MCF 10A (cell line): ENCODE results near the gene MATR3. TPM values are rescaled to one million over a fixed set of nuclear protein-coding genes. Genes with fewer than 3 reads are reported as not detected.
A peak's percentile ranks its signal among the peaks of the same experiment; 100 is the strongest.

Source experiments
- BruUV-seq: library from RNA; stranded (reverse); fragments of 400-500 nt; replicated peaks from 2 replicates; lab custom pipeline; 2021; lab: Mats Ljungman, UMichigan
- CTCF ChIA-PET: fragments of 300-600 bp; sonication (Branson Sonifier 250); formaldehyde crosslinking; extraction: SDS; loops from one replicate; lab custom pipeline; 2021; ENCODE audit warnings: antibody characterized with exemption, inconsistent platforms; lab: Yijun Ruan, JAX
- POLR2A ChIA-PET: fragments of 300-600, 350-650 bp; sonication (Branson Sonifier 250); formaldehyde crosslinking; extraction: SDS; loops from one replicate; lab custom pipeline; 2020; ENCODE audit warnings: antibody characterized with exemption, inconsistent platforms; lab: Yijun Ruan, JAX
- DNase-seq: peaks from one replicate; pipeline ENCODE4 v3.0.0-alpha.2; 2018; ENCODE audit not compliant: unreplicated experiment
- H3K27ac Mint-ChIP-seq: one replicate; pipeline ENCODE4 v1.8.0; 2022; ENCODE audit warnings: mild to moderate bottlenecking, low read depth, mixed read lengths; ENCODE audit not compliant: unreplicated experiment
- H3K27me3 Mint-ChIP-seq: one replicate; pipeline ENCODE4 v1.8.0; 2022; ENCODE audit warnings: mixed read lengths; ENCODE audit not compliant: insufficient read depth, unreplicated experiment
- H3K36me3 Mint-ChIP-seq: one replicate; pipeline ENCODE4 v1.8.0; 2022; ENCODE audit warnings: mild to moderate bottlenecking, moderate library complexity, mixed read lengths; ENCODE audit not compliant: insufficient read depth, unreplicated experiment
- H3K4me1 Mint-ChIP-seq: one replicate; pipeline ENCODE4 v1.8.0; 2022; ENCODE audit warnings: mixed read lengths; ENCODE audit not compliant: insufficient read depth, unreplicated experiment
- H3K4me3 Mint-ChIP-seq: one replicate; pipeline ENCODE4 v1.8.0; 2022; ENCODE audit warnings: mild to moderate bottlenecking, moderate library complexity, mixed read lengths; ENCODE audit not compliant: unreplicated experiment
- H3K9me3 Mint-ChIP-seq: one replicate; pipeline ENCODE4 v1.8.0; 2022; ENCODE audit warnings: mixed read lengths; ENCODE audit not compliant: unreplicated experiment
- CTCF ChIP-seq: fragments of 200-600 bp; IDR thresholded peaks from one replicate; pipeline ENCODE4 v1.8.0; 2022; ENCODE audit warnings: antibody characterized with exemption, mild to moderate bottlenecking; ENCODE audit not compliant: unreplicated experiment
- intact Hi-C: fragments of 100-400 bp; cut with micrococcal nuclease; formaldehyde crosslinking; loops from 2 replicates; pipeline ENCODE4 v1.14.1; 2022
- total RNA-seq: library from RNA; stranded (reverse); gene quantifications from 2 replicates; pipeline ENCODE4 v1.2.3, GENCODE V29; 2022

The MATR3 gene
- total RNA-seq, 1 experiment from 2014 or later = 159 TPM

- peaks cover 62% of the 10 kb centered on the region for H3K36me3 Mint-ChIP-seq
- intact Hi-C loops = no loop called here
- peak; percentile 84 for DNase-seq
- H3K27ac Mint-ChIP-seq = peak overlapping the region; percentile 99
- CTCF ChIA-PET = interaction anchor here (0.5 to 1.2 kb wide), 6 partner anchors 17 to 1099 kb away, joined by 3 to 5 read pairs (median 4); partner anchors contain the start of gene PAIP2
- peak overlapping the region; percentile 94 for H3K4me3 Mint-ChIP-seq
- no TSS peak for BruUV-seq
- TF ChIP-seq CTCF = no peak
- H3K9me3 Mint-ChIP-seq = no peaks in the 10 kb centered on the region
- no peaks in the 10 kb centered on the region for H3K27me3 Mint-ChIP-seq
- POLR2A ChIA-PET = interaction anchor here (0.6 to 13.7 kb wide), 38 partner anchors 13 to 1107 kb away, joined by 3 to 413 read pairs (median 4); partner anchors contain the start of genes ANKHD1, CTNNA1, DNAJC18 and EGR1
- H3K4me1 Mint-ChIP-seq = peaks cover 45% of the 10 kb centered on the region
Measured at GRCh38 chr5:139294374-139295165, 1.0 kb downstream of the MATR3 start.

- H3K27ac Mint-ChIP-seq = peak overlapping the region; percentile 99
- peak overlapping the region; percentile 94 for H3K4me3 Mint-ChIP-seq
- intact Hi-C loops = no loop called here
- peaks cover 56% of the 10 kb centered on the region for H3K36me3 Mint-ChIP-seq
- H3K4me1 Mint-ChIP-seq = peaks cover 47% of the 10 kb centered on the region
- no peaks in the 10 kb centered on the region for H3K27me3 Mint-ChIP-seq
- no peak for TF ChIP-seq CTCF
- ChIA-PET CTCF (interaction anchor here (0.6 to 0.9 kb wide), 3 partner anchors 19 to 777 kb away, joined by 3 to 4 read pairs (median 3); no protein-coding TSS in a partner anchor), POLR2A (interaction anchor here (0.8 to 13.7 kb wide), 11 partner anchors 12 to 720 kb away, joined by 4 to 413 read pairs (median 14); partner anchors contain the start of genes CTNNA1, DNAJC18, HSPA9 and PAIP2)
- no peaks in the 10 kb centered on the region for H3K9me3 Mint-ChIP-seq
- DNase-seq = no peak
- no TSS peak for BruUV-seq
Measured at GRCh38 chr5:139295346-139296057, 2.0 kb downstream of the MATR3 start.

- ChIA-PET CTCF (interaction anchor here (0.8 to 0.9 kb wide), 2 partner anchors 20 to 24 kb away, joined by 3 to 4 read pairs; no protein-coding TSS in a partner anchor), POLR2A (interaction anchor here (0.9 to 13.7 kb wide), 8 partner anchors 11 to 266 kb away, joined by 4 to 413 read pairs (median 16); partner anchors contain the start of gene PAIP2)
- H3K4me3 Mint-ChIP-seq = peak overlapping the region; percentile 94
- DNase-seq = no peak
- intact Hi-C loops = no loop called here
- no TSS peak for BruUV-seq
- H3K4me1 Mint-ChIP-seq = peaks cover 48% of the 10 kb centered on the region
- peak overlapping the region; percentile 99 for H3K27ac Mint-ChIP-seq
- no peaks in the 10 kb centered on the region for H3K27me3 Mint-ChIP-seq
- H3K9me3 Mint-ChIP-seq = no peaks in the 10 kb centered on the region
- peaks cover 50% of the 10 kb centered on the region for H3K36me3 Mint-ChIP-seq
- no peak for TF ChIP-seq CTCF
Measured at GRCh38 chr5:139296198-139296597, 2.7 kb downstream of the MATR3 start.
